ENCODE data around the gene P4HA2.
"Not testable (repeated sequence)": the region's sequence is repeated elsewhere in the genome, so short reads cannot be mapped to it uniquely, and the experiment has no call there.

Gene P4HA2

GRCh38 chr5:132177691-132178149 is 49.9 kb downstream of the P4HA2 start:
- H3K4me3 ChIP-seq (ENCODE audit: low read depth, low read length), result no peak overlapping the region
- TF ChIP-seq CTCF (IDR thresholded peaks at IDR 0.05; ENCODE audit: low read depth, low read length, missing control alignments), result no peak
- no peak for DNase-seq (ENCODE audit: low read depth)

GRCh38 chr5:132176987-132177386 is 50.7 kb downstream of the P4HA2 start:
- DNase-seq (ENCODE audit: low read depth), result peak; percentile 22
- TF ChIP-seq CTCF (IDR thresholded peaks at IDR 0.05; ENCODE audit: low read depth, low read length, missing control alignments), result peak; percentile 33
- no peak overlapping the region for H3K4me3 ChIP-seq (ENCODE audit: low read depth, low read length)

- no peak for DNase-seq (ENCODE audit: low read depth)
- TF ChIP-seq CTCF (IDR thresholded peaks at IDR 0.05; ENCODE audit: low read depth, low read length, missing control alignments), result no peak
- H3K4me3 ChIP-seq (ENCODE audit: low read depth, low read length), result no peak overlapping the region
These were observed 51.1 kb downstream of the P4HA2 start for GRCh38 chr5:132176521-132176945.

GRCh38 chr5:132162945-132163344 is 64.7 kb downstream of the P4HA2 start:
- no peak overlapping the region for H3K4me3 ChIP-seq (ENCODE audit: low read depth, low read length)
- no peak for TF ChIP-seq CTCF (IDR thresholded peaks at IDR 0.05; ENCODE audit: low read depth, low read length, missing control alignments)
- no peak for DNase-seq (ENCODE audit: low read depth)

- DNase-seq (ENCODE audit: low read depth); H3K4me3 ChIP-seq (ENCODE audit: low read depth, low read length): not testable (repeated sequence)
These were observed 65.9 kb downstream of the P4HA2 start for GRCh38 chr5:132161574-132162326.

- TF ChIP-seq CTCF (IDR thresholded peaks at IDR 0.05; ENCODE audit: low read depth, low read length, missing control alignments), result no peak
- DNase-seq (ENCODE audit: low read depth), result no peak
- no peak overlapping the region for H3K4me3 ChIP-seq (ENCODE audit: low read depth, low read length)
These were observed 71.2 kb downstream of the P4HA2 start for GRCh38 chr5:132156413-132156812.

GRCh38 chr5:132150565-132150964 is 77.1 kb downstream of the P4HA2 start:
- DNase-seq (ENCODE audit: low read depth), result no peak
- no peak for TF ChIP-seq CTCF (IDR thresholded peaks at IDR 0.05; ENCODE audit: low read depth, low read length, missing control alignments)
- H3K4me3 ChIP-seq (ENCODE audit: low read depth, low read length), result no peak overlapping the region
